ENCODE results near the gene LRP2.
"Not testable (repeated sequence)": the region's sequence is repeated elsewhere in the genome, so short reads cannot be mapped to it uniquely, and the experiment has no call there.

The LRP2 gene

GRCh38 chr2:169362118-169362893 is at the start of gene LRP2:
Gene LRP2, minus strand, starts transcription at chr2:169362534. Its CDS starts 135 bp downstream, at chr2:169362399.
- DNase-seq (ENCODE audit: low read depth) = no peak

- no peak for DNase-seq (ENCODE audit: low read depth)
Measured at GRCh38 chr2:169406891-169407290, 44.6 kb upstream of the LRP2 start.

DNA sequence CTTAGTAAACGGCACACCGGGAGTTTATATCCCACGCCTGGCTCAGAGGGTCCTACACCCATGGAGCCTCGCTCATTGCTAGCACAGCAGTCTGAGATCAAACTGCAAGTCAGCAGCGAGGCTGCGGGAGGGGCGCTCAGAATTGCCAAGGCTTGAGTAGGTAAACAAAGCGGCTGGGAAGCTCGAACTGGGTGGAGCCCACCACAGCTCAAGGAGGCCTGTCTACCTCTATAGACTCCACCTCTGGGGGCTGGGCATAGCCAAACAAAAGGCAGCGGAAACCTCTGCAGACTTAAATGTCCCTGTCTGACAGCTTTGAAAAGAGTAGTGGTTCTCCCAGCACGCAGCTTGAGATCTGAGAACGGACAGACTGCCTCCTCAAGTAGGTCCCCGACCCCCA is 37.2 kb upstream of the LRP2 start:
- not testable (repeated sequence) for DNase-seq (ENCODE audit: low read depth)

GRCh38 chr2:169397697-169398096 is 35.4 kb upstream of the LRP2 start:
- DNase-seq (ENCODE audit: low read depth) = no peak

DNA sequence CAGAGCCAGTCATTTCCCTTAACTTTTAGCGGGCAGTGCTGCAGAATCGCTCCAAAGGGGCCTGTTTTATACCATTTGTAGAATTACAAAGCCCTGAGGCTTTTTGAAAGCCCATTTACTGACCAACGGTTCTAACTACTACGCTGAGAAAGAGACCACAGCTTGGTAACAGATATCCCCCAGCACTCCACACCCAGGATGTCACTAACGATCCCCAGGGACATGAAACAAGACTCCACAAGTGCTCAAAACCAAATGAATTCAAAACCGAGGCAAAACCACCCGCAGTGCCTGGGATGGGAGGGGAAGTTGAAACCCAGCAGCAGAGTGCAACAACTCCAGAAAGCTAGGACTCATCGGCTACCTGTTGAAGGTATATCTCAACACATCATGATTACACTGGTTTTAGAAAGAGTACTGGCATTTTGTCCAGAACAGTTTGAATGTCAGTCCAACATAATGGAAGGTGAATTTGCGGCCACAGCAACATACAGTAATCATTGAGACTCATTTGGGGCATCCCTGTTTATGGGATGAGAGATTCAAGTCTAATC is 33.6 kb upstream of the LRP2 start:
- no peak for DNase-seq (ENCODE audit: low read depth)

DNA sequence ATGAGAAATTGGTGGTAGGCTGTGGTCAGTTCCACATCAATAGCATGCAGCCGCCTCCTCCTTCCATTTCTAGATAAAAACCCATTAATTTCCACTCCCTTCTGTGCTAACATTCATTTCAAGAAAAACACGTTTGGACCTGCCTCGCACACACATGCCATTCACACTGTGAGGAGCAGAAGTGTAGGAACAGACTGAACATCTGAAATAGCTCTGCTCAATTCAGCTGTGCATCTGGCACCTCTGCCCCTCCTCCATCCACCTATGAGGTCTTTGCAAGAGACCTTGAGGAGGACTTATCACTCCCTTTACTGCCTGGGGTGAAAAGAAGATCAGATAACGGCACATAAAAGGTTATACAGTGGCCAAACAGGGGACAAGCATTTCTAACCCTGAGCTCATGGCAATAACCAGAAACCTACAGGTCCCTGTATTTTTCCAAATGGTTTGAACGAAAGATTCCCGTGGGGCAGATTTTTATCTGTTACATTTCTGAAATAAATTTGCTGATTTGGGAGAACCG is 30.8 kb upstream of the LRP2 start:
- no peak for DNase-seq (ENCODE audit: low read depth)

- DNase-seq (ENCODE audit: low read depth) = no peak
Measured at GRCh38 chr2:169391236-169391635, 28.9 kb upstream of the LRP2 start.

DNA sequence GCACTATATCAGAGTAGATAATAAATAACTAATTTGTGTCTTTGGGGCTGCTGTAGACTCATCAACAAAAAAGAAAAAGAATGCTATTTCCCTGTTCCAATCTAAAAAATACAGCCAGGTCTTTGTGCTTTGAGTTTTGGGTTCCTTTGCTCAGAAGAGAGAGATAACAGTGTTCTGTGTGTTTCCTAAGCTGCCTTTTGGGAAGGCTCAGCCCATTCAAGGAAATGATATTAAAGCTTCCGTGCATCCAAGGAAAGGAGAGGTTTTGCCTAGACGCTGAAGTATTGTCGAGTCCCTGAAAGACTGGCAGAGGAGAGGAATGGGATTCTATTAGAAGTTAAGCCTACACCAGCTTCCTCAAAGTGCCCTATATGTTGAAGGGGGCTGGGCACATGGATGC is 25.8 kb upstream of the LRP2 start:
- no peak for DNase-seq (ENCODE audit: low read depth)

DNA sequence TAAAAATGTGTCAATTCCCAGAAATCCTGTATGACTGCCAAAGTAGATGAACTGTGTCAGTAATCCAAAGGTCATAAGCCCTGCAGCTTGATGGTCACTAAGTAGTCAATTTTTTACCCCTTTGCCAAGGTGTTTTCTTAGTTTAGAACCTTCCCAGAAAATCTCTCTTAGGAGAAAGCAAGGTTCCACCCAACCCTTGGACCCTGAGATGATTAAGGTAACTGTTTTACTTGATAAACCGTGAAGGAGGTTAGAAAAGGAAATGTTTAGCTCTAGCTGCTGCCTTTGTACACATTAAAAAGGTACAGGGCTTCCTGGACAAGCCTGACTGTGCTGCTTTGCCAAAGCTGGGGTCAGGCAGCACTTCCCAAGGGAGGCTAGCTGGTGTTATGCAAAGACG is 24.4 kb upstream of the LRP2 start:
- DNase-seq (ENCODE audit: low read depth) = no peak

DNA sequence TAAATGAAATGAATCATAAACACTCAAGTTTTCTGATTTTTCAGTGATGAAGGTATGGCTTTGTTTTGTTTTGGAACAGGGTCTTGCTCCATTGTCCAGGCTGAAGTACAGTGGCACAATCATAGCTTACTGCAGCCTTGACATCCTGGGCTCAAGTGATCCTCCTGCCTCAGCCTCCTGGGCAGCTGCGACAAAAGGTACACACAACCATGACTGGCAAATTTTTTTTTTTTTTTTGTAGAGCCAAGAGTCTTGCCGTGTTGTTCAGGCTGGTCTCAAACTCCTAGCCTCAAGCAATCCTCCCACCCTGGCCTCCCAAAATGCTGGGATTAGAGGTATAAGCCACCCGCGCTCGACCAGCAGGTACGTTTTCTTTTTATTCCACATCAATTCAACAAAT is 22.5 kb upstream of the LRP2 start:
- DNase-seq (ENCODE audit: low read depth) = no peak

DNA sequence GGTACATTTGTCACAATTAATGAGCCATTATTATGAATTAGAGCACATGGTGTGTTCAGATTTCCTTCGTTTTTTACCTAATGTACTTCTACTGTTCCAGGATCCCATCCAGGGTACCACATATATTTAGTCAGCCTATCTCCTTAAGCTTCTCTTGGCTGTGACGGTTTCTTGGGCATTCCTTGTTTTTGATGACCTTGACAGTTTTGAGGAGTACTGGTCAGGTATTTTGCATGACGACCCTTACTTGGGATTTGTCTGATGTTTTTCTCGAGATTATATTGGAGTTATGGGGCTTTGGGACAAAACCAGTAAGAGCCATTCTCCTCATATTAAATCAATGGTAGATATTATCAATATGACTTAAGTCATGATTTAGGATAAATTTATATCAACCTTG is 10.2 kb upstream of the LRP2 start:
- no peak for DNase-seq (ENCODE audit: low read depth)

DNA sequence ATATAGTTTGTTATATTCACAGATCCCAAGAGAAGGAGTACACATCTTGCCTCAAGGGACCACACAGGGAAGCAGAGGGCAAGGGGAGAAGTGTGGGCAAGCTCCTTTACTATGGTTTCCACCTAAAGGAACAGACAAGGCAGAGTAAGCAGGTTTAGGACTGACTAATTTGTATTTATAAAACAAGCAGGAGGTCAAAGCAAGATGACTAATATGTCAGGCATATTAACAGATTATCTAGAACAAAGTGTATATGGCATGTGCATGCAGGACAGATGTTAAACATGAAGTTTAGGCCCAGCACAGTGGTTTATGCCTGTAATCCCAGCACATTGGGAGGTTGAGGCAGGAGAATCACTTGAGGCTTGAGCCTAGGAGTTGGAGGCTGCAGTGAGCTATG is 3.7 kb upstream of the LRP2 start:
- no peak for DNase-seq (ENCODE audit: low read depth)

DNA sequence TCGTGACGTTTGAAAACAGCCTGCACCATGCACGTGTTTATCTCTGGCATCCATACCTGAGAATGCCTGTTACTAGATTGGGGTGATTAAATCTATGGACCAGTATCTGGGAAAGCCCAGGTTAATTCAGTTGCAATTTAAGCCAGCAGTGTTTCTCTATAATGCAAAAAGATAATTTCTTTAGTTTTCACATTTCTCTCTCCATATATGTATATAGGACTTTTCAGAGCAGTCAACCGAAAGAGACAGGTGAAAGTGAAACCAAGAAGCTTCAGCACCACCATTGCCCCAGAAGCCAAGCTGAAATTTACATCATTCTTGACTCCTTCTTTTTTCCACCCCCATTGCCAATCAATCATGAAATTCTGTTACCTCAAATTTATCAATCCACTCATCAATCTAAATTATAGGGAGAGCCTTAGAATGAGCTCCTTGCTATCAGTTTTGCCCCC is 2.7 kb upstream of the LRP2 start:
- no peak for DNase-seq (ENCODE audit: low read depth)

DNA sequence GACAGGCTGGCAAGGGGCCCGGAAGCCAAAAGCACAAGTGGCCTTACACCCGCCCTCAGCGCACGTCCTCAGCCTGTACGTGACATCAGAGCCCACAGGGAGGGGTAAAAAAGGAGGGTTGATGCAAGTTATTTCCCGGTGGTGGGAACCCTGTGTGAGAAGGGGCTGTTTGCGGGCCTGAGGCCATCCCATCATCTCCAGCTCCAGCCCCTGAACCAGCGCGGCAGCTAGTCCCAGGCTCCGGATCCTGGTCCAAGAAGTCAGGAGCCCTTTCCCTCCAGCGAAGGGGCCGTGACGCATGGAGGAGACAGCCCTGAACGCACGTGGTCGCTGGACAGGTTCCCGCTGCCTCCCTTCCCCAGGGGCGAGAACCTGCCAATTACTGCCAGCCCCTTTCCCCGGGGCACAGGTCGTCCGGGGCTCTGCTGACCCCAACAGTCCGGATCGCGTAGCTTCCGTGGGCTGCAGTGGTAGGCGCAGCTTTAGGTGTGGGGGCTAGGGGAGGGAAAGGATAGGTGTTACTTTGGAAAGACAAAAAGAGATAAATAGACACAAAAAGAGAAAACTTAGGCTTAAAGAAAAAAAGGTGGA is 1.3 kb upstream of the LRP2 start:
- no peak for DNase-seq (ENCODE audit: low read depth)

DNA sequence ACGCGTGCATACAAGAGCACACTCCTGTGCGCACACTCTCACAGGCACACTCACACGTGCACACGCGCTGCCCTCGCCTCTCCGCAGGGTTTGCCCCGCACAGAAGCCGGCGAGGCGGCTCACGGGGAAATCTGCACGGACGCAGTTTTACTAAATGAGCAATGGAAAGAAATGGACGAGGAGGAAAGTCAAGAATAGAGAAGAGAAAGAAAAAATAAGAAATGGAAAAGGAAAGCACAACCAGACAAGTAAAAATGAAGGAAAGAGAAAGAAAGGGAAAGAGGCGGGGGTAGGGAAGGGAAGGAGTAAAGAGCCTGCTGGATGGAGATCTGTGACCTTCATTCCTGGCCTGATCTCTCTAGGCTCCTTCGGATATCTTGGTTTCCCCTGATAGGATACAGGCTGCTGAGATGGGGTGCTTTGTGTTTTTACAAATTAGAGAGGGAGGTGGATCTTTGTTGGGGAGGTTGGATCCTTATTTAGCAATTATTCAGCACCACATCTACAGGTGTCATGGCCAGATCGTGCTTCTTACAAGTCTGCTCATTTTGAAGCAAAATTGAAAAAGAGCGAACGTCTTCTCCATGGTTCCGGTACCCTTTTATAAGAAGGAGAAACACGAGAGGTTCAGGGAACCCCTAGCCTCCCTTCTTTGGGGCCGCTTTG is 693 bp upstream of the LRP2 start:
- no peak for DNase-seq (ENCODE audit: low read depth)

- DNase-seq (ENCODE audit: low read depth) = no peak
Measured at GRCh38 chr2:169361706-169362117, 622 bp downstream of the LRP2 start.

GRCh38 chr2:169360984-169361705 is 1.2 kb downstream of the LRP2 start:
- no peak for DNase-seq (ENCODE audit: low read depth)

- no peak for DNase-seq (ENCODE audit: low read depth)
Measured at GRCh38 chr2:169358016-169358415, 4.3 kb downstream of the LRP2 start.

DNA sequence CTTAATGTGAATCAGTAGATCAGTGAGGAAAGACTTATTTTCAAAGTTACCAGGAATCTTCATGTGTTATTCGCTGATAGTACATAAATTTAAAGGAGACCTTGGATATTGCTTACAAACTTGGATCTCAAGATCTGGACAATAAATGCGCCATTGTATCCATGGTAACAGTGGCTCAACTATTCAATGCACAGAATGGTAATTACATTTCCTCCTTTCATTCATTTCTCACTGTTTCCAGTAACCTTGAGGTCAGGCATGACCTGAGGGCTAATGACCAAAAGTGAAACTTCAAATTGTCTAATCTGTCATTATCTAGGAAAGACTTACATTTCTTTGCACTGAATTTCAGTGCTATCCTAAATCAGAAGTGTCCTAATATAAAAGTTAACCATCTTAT is 8.1 kb downstream of the LRP2 start:
- no peak for DNase-seq (ENCODE audit: low read depth)

DNA sequence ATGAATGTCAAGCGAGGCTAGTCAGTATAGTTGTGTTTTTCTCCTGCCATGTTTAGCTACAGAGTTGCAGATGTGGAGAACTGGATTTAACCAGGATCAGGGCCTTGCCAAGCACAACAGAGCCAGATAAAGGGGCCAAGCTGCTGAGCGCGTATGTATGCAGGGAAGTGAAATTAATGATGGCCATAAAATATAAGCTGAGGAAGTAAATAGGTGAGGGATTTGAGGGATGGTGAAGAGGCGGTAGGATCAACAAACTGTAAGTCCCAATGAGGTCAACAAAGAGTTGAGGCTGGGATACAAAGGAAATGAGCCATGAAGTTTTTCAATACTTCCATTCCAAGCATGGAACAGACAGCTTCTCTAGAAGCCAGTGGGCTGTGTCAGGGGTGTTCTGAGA is 10.6 kb downstream of the LRP2 start:
- DNase-seq (ENCODE audit: low read depth) = no peak

DNA sequence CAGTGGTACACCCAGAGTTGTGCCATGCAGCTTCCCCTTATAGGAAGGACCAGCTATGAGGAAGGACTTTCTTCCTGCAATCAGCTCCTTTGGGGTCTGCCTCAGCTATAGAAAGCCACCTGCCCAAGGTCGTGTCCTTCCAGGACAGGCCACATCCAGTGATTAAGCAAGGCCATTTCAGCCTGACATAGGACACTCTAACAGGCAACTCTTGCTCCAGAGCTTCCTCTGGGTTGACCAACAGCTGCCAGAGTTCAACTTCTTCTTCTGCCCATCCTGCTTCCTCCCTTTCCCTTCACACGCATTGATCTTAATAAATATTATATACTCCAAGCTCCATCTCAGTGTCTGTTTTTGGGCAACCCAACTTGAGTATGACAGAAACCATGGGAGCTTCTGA is 12.8 kb downstream of the LRP2 start:
- no peak for DNase-seq (ENCODE audit: low read depth)

Measured in stromal cell of bone marrow (primary cell).